ENCODE results near the gene NUMB.
"Not testable (repeated sequence)": the region's sequence is repeated elsewhere in the genome, so short reads cannot be mapped to it uniquely, and the experiment has no call there.

Gene NUMB

DNA sequence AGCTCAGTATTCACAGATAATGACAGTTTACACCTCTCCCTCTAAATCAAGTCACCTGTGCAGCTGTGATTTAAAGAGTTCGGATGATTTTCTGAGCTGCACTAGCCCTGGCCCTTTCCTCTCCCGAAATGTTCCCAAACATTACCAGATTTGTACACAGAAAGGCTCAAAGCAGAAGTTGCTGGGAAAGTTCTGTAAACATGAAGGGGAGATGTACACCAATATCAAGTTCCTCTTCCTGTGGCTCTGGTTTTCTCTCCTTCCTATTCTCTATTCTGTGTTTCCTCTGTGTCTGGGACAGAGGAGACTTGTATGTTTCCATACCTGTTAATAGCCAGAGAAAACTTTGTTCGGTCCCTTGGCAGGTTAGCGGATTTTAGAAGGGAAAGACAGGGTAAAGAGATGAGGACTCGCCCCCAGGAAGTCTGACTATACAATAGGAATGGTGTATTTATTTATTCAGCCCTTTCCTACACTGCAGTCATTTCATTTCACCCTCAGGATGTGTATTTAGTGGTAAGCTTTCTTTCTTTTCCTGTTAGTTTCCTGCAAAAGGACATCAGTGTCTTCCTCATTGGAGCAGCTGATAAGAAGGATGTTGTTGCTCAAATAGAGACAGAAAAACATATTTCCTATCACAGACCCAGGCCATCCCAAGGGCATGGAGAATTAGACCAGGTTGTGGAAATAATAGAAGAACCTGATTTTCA is 7.6 kb upstream of the NUMB start:
- DNase-seq (ENCODE audit: low spot score): no peak

DNA sequence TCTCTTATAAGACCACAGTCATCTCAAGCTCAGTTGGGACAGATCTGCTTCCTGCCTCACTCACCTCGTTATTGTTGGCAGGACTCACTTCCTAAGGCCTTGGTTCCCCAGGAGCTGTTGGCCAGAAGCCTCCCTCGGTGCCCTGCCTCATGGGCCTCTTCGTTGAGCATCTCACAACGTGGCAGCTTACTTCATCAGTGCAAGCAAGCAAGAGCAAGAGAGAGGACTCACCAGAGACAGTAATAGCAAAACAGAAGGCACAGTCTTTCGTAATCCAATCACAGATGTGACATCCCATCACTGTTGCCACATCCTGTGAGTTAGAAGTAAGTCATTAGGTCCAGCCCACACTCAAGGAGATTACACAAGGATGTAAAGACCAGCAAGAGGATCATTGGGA is 5.1 kb upstream of the NUMB start:
- no peak for DNase-seq (ENCODE audit: low spot score)

DNA sequence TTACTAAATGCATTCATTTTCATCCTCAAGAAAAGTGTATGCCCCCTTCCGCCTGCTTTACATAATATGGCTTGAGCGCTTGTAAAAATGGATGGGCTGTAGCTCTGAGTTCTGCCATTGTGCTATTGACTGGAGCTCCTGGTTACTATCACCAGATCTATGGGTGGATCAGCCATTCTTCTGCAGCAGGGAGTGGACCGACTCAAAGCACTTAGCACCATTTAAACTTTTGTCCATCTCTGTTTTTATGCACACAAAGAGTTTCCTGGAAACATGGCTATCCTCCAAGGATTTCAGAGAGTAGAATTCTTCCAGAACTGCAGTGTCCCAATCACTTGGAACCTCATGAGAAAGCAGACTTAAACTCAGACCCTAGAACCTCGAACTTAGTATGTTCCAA is 4.5 kb upstream of the NUMB start:
- DNase-seq (ENCODE audit: low spot score): no peak

DNA sequence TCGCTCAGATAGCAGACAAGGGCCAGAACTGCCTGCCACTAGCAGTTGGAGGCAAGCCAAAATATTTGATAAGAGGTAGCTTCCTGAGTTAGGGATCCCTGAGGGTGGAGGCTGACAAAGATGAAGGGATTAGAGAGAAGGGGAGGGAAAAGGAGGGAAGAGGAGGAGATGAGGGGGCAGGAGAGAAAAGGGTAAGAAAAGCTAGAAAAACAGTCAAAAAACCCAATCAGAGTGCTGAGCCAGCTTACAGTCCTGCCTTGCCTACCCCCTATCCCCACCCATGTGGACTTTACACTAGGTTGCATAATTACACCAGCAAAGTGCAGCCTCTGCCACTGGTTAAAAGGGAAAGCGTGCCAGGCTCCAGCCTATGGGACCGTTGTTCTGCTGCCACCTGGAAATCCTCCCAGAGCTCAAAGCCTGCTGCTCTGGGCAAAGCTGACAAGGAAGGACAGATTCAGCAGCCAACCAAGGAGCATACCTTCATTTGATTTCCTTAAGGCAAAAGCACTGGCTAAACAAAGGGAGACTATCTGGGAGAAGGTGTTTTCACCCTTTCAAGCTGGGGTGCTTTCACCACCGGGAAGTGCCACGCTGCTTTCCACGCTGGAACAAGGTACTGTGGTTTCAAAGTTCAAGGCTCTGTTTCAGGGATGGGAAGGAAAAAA is 3.8 kb upstream of the NUMB start:
- peak; percentile 55 for DNase-seq (ENCODE audit: low spot score)

DNA sequence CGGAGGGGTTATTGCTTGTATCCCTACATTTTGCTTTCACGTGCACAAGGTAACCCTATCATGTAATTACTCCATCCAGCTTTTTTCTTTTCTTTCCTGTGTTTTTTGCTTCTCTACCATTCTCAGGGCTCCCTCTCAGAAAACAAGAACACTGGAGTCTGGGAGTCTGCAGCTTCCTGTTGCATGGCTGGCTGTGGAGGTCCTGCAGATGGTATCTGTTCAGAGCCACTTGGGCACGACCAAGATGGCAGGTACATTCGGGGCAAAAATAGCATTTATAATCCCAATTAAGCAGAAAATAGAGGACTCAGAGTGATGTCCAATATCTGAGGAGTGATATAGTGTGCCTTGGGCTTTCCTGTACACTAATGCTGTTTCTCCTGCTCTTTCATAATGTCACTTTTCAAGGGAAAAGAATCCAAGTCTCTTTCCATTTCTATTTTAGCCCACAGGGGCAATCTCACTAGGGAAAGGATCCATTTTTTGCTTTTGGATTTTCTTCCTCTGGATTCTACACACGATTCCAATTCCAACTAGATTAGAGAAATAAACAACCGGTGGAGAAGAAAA is 3.2 kb upstream of the NUMB start:
- DNase-seq (ENCODE audit: low spot score): no peak

DNA sequence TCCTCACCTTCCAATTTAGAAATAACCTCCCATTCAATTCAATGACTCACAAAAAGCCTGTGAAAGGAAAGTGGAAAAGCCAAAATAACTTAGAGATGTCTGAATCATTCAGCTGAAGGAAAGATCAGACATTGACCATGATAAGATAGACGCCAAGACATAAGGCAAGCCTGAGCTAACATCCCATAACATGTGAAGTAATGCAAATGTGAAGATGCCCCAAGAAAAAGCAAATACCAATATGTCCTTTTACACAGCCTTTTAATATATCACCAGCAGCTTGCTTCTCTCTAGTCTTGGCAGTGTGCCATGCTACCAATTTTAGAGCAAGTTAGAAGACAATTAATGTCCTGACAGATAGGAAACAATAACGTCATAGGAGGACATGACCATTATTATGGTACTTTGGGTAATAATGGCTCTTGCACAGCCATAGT is 2.4 kb upstream of the NUMB start:
- DNase-seq (ENCODE audit: low spot score): peak; percentile 32

DNA sequence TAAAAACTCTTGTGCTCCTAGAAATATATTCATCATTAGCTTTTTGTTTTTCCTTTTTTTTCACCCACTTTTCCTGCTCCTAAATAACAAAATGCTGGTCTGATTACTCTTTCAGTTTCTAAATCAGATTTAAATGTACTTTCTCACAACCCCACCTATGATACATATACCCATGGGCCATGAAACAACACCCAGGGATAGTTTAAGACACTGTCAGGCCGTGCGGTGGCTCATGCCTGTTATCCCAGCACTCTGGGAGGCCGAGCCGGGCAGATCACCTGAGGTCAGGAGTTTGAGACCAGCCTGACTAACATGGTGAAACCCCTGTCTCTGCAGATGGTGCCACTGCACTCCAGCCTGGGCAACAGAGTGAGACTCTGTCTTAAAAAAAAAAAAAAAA is 1.6 kb upstream of the NUMB start:
- no peak for DNase-seq (ENCODE audit: low spot score)

DNA sequence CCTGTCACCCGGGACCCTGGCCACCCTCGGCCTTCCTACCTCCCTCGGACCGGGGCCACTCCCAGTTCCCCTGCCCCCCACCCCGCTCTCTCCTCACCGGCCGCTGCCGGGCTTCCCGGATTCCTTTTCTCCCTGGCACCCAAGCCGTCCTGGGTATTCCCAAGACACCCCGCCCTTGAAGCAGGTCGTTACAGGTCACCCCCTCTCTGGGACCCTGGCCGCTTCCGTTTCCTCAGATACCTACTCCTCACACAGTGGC is 493 bp downstream of the NUMB start:
- no peak for DNase-seq (ENCODE audit: low spot score)

DNA sequence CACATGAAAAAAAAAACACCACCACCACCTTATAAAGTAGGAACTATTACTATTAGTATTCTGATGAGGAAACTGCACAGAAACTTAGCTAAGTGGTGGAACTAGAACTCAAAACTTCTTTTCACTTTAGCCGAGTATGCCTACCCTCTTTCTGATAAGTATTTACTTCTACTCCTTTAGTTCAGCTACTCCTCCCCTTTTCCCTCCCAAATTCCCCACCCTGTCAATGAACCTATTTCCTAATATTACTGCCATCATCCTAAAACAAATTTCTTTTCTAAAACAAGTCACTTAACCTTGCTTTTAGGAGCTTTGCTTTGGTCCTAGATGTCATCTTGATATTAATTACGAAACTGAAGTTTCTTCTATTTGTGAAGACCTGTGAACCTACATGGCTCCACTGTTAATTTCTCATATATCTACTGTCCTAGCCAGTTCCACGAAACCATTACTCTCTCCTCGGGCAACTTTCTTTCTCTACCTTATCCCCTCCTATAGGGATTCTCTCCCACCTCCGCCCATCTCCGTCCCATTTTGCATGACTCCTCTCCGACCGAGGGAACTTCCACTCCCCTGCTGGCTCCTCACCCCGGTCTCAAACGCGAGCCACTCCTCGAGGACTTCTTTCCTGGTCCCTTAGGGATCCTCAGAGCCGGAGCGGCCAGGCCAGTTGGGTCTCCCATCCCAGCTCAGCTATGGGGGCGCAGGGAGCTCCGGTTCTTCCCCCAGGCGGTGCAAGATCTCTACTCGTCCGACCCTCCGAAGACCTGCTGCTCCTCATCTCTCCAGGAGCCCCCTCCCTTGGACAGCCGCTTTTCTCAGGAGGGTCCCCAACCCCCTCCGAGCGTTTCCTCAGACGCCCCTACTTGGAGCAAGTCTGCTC is 1.1 kb downstream of the NUMB start:
- DNase-seq (ENCODE audit: low spot score): peak; percentile 44

DNA sequence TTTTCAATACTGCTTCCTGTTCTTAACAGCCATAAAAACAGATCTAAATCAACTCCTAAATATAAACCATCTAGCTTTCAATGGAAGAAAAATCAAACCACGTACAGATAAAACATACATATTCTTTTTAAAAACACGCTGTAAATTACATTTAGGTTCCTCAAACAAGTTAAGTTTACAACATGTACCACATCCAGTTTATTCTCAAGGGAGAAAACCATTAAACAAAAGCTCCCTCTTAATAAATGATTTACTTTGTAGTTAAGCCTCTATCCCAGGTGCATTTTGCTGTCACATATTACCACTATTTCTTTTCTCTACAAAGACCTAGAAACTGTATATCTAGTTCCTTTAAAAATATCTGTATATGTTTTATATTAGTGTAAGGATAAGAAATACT is 3.1 kb downstream of the NUMB start:
- no peak for DNase-seq (ENCODE audit: low spot score)

DNA sequence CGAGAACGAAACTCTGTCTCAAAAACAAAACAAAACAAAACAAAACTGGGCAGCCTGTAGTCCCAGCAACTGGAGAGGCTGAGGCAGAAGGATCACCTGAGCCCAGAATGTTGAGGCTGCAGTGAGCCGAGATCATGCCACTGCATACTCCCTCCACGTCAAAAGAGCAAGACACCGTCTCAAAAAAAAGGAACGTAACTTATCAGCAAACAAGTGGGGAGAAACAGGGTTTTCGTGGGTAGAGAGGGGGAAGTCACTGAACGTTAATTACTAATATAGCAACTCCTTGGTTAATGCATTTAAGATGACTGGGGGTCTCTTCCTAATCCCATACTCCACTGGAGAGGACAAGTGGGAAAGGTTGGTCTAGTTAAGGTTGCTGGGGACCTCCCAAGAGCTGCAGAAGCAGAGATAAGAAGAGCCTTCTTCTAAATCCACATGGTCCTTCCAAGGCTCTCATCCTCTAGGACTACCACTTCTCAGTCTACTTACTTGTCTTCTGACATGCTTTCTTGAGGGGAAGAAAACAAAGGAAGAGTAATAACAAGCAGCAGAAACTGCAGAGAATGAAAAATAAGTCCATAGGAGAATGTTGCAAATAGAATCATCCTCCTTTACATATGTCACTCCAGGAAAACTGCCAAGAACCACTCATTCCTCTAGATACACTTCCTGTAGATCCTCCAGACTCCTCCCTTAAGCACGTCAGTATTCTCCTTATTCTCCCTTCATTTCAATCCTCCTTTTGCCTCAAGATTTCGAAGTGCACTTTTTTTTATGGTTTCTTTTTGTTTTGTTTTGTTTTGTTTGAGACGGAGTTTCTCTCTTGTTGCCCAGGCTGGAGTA is 5.8 kb downstream of the NUMB start:
- DNase-seq (ENCODE audit: low spot score): peak; percentile 19

DNA sequence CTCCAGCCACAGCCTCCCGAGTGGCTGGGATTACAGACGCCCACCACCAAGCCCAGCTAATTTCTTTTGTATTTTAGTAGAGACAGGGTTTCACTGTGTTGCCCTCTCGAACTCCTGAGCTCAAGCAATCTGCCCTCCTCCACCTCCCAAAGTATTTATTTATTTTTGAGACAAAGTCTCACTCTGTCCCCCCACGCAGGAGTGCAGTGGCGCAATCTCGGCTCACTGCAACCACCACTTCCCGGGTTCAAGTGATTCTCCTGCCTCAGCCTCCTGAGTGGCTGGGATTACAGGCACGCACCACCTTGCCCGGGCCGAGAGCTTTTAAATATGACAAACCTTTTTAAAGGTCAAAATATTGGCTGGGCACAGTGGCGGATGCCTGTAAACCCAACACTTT is 14.6 kb downstream of the NUMB start:
- DNase-seq (ENCODE audit: low spot score): no peak

DNA sequence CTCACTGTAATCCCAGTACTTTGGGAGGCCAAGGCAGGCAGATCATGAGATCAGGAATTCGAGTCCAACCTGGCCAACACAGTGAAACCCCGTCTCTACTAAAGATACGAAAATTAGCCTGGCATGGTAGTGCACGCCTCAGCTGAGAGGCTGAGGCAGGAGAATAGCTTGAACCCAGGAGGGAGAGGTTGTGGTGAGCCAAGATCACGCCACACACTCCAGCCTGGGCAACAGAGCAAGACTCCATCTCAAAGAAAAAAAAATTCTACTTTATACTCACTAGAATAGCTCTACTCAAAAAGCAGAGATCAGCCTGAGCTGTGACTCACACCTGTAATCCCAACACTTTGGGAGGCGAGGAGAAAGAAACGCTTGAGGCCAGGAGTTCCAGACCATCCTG is 17.1 kb downstream of the NUMB start:
- DNase-seq (ENCODE audit: low spot score): no peak

DNA sequence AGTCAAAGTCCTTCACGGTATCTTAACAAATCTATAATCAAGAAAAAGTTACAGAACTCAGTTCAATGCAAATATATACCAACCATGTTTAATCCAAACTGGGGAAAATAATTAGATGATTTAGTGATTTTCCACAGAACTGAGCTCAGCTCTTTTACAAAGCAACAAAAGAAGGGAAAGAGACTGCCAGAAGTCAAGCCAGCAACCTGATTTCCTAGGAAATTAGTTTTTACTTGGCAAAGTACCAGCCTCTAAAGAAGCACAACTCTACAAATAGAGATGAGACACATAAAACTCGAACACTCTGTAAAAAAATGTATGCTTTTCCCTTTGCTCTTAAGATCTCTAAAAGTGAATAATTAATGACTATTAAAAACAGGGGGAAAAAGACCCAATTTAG is 19.4 kb downstream of the NUMB start:
- DNase-seq (ENCODE audit: low spot score): no peak

DNA sequence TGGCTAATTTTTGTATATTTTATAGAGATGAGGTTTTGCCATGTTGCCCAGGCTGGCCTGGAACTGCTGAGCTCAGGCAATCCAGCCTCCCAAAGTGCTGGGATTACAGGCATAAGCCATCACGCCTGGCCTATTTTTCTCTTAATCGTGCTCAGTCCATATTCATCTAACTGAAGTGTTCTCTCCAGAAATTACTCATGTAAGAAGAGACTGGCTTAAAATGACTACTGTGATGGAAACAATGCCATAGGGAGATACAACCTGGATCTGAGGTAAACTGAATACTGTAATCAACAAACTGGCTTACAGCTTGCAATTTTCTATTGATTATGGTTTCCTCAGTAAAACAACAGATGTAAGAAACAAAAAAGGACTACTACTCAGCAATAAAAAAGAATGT is 21.1 kb downstream of the NUMB start:
- DNase-seq (ENCODE audit: low spot score): no peak

DNA sequence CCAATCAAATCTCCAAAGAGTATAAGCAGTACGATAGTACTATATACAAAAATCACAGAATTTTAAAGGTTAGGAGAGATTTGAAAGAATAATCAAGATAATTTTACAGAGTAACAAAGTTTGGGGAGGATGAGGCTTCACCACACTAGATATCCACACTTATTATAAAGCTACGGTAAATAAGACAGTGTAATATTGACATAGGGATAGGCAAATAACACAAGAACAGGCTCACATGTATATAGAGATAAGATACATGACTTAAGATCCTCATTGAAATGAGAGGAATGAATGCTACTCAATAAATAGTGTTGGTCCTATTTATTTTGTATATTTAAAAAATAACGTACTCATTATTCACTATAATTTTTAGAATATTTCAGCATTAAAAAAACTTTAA is 26.2 kb downstream of the NUMB start:
- DNase-seq (ENCODE audit: low spot score): no peak

DNA sequence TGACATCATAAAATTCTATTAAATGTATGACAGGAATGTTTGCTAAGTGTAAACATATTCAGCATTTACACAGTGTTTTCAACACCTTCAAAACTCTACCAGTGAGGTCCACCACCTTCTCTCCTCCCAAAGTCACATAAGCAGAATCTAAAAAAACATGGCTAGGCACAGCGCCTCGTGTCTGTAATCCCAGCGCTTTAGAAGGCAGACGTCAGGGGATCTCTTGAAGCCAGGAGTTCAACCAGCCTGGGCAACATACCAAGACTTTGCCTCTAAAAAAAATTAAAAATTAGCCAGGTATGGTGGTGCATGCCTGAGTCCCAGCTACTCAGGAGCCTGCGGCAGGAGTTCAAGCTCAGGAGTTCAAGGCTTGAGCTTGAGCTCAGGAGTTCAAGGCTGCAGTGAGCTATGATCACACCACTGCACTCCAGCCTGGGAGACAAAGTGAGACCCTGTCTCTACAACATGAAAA is 30.0 kb downstream of the NUMB start:
- DNase-seq (ENCODE audit: low spot score): no peak

DNA sequence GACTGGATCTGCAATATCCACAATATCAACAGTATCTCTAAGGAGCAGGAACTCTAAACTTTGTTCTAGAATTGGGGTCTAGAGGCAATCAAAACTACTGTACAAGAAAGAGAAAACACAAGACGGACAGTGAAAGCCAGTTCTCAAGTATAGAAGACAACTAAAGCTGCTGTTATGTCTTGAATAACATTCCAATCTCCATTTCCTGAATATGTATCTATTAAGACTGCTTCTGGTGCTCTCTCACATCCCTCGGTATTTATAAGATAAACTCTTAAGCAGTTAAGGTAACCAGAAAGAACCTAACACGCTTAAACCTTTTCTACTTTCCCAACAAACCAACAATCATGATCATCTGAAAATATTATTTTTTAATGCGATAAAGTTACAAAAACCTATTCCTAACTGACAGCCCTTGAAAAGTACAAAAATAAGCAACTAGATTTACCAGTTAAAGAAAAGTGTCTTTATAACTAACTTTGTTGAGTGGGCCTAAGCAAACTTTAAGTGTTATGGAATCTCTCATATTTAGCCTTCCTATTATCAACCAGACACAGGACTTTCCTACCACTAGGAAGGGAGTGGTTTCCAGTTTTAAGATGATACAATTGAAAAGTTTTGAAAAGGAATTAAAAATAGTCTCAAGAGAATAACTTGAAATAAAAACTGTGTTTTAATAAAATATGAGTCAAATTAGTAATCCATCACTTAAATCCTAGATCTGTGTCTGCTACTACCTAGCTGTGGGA is 30.7 kb downstream of the NUMB start:
- DNase-seq (ENCODE audit: low spot score): no peak

DNA sequence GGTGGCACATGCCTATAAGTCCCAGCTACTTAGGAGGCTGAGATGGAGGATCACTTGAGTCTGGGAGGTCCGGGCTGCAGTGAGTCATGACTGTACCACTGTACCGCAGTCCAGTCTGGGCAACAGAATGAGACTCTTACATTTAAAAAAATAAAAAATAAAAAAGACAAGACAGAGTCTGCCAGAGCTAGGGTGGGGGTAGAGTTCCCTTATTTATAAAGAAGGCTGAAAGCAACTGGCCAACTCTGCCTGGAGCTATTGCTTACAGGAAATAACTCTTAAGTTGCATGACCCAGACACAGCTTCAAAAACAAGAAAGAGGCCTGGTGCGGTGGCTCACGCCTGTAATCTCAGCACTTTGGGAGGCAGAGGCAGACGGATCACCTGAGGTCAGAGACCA is 31.5 kb downstream of the NUMB start:
- DNase-seq (ENCODE audit: low spot score): no peak

DNA sequence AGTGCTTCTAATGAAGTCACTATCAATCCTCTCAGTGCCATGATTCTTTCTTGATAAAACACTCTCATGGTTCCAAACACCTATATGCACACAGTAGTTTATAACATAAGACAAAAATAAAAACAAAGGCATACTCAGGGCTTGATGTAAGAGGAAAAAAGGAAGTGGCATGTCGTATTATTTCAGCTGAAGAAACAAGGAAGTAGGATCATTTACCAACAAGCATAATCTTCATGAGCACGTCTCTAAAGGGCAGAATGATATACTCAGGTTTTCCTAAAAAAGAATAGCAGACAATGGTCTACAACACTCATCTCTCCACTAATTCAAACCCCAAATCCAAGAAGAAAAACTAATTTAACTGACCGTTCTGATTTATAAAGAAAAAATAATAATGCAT is 33.9 kb downstream of the NUMB start:
- no peak for DNase-seq (ENCODE audit: low spot score)

DNA sequence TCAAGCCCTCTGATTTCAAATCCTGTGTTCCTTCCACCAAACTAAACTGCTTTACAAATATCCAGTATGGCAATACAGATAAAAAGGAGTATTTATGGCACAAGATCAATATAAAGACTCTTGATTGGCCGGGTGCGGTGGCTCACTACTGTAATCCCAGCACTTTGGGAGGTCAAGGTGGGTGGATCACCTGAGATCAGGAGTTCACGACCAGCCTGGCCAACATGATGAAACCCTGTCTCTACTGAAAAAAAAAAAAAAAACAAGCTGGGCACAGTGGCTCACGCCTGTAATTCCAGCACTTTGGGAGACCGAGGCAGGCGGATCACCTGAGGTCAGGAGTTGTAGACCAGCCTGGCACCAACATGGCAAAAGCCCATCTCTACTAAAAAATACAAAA is 35.3 kb downstream of the NUMB start:
- DNase-seq (ENCODE audit: low spot score): not testable (repeated sequence)

All from hematopoietic multipotent progenitor cell treated with erythropoietin and hydrocortisone succinate and interleukin-3 and kit ligand, for 17 days (in vitro differentiated cells).